Measurements from ENCODE around the gene DHCR7. TPM values are rescaled to one million over a fixed set of nuclear protein-coding genes. Genes with fewer than 3 reads are reported as not detected.

The DHCR7 gene
- total RNA-seq, 1 donor from 2014 or later, result 88.8 TPM

DNA sequence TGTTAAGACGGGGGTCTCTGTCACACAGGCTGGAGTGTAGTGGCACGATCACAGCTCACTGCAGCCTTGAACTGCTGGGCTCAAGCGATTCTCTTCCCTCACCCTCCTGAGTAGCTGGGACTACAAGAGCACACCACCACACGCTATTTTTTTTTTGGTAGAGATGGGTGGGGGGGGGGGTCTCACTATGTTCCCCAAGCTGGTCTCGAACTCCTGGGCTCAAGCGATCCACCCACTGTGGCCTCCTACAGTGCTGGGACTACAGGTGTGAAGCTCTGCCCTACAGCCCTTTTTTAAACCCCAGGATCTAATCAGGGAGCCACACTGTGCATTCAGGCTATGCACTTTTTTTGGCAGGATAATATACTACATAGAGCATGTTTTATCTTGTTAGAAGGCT, 1.4 kb upstream of the DHCR7 start:
- no peaks in the 10 kb centered on the region for H3K27me3 ChIP-seq (ENCODE audit: control insufficient read depth, insufficient read depth, low read length)
- H3K4me3 ChIP-seq (ENCODE audit: low read depth, low read length), result peak overlapping the region; percentile 74
- H3K36me3 ChIP-seq (ENCODE audit: control insufficient read depth, insufficient read depth, low read length), result peaks cover 3% of the 10 kb centered on the region
- no peak for DNase-seq (ENCODE audit: low read depth)
- no peak for TF ChIP-seq CTCF (IDR thresholded peaks at IDR 0.05; ENCODE audit: insufficient read depth, low read length, poor library complexity, severe bottlenecking)

- TF ChIP-seq CTCF (IDR thresholded peaks at IDR 0.05; ENCODE audit: insufficient read depth, low read length, poor library complexity, severe bottlenecking), result no peak
- peaks cover 3% of the 10 kb centered on the region for H3K36me3 ChIP-seq (ENCODE audit: control insufficient read depth, insufficient read depth, low read length)
- H3K27me3 ChIP-seq (ENCODE audit: control insufficient read depth, insufficient read depth, low read length), result no peaks in the 10 kb centered on the region
- peak overlapping the region; percentile 74 for H3K4me3 ChIP-seq (ENCODE audit: low read depth, low read length)
- no peak for DNase-seq (ENCODE audit: low read depth)
Measured at GRCh38 chr11:71447791-71448256, 369 bp downstream of the DHCR7 start.

- no peak for TF ChIP-seq CTCF (IDR thresholded peaks at IDR 0.05; ENCODE audit: insufficient read depth, low read length, poor library complexity, severe bottlenecking)
- Histone ChIP-seq H3K4me3 (ENCODE audit: low read depth, low read length) (peak overlapping the region; percentile 74), H3K36me3 (ENCODE audit: control insufficient read depth, insufficient read depth, low read length) (peaks cover 3% of the 10 kb centered on the region), H3K27me3 (ENCODE audit: control insufficient read depth, insufficient read depth, low read length) (no peaks in the 10 kb centered on the region)
- DNase-seq (ENCODE audit: low read depth), result peak; percentile 43
Measured at GRCh38 chr11:71446942-71447688, 1.1 kb downstream of the DHCR7 start.

DNA sequence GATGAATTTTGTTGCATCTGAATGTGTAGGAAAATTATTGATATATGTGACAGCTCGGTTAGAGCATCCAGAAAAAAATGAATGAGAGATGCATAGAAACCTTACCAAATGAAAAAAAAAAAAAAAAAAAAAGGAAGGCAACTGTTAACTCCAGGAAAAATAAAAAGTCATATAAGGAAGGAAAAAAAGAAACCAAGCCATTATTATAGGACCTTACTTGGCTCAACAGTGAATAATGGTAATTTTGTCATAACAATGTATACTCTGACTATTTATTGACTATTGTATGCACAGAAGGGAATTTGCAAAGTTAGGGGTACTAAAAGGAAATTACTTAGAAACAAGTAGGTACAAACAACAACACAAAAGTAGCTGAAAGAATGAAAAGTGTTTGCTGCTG, 2.0 kb downstream of the DHCR7 start:
- Histone ChIP-seq H3K36me3 (ENCODE audit: control insufficient read depth, insufficient read depth, low read length) (peaks cover 3% of the 10 kb centered on the region), H3K27me3 (ENCODE audit: control insufficient read depth, insufficient read depth, low read length) (no peaks in the 10 kb centered on the region), H3K4me3 (ENCODE audit: low read depth, low read length) (no peak overlapping the region)
- DNase-seq (ENCODE audit: low read depth), result no peak
- no peak for TF ChIP-seq CTCF (IDR thresholded peaks at IDR 0.05; ENCODE audit: insufficient read depth, low read length, poor library complexity, severe bottlenecking)

- Histone ChIP-seq H3K36me3 (ENCODE audit: control insufficient read depth, insufficient read depth, low read length) (peaks cover 3% of the 10 kb centered on the region), H3K4me3 (ENCODE audit: low read depth, low read length) (no peak overlapping the region), H3K27me3 (ENCODE audit: control insufficient read depth, insufficient read depth, low read length) (no peaks in the 10 kb centered on the region)
- TF ChIP-seq CTCF (IDR thresholded peaks at IDR 0.05; ENCODE audit: insufficient read depth, low read length, poor library complexity, severe bottlenecking), result no peak
- no peak for DNase-seq (ENCODE audit: low read depth)
Measured at GRCh38 chr11:71444811-71445210, 3.4 kb downstream of the DHCR7 start.

All from kidney epithelial cell (primary cell).